ENCODE results near the gene CRISPLD2.
"Not testable (repeated sequence)": the region's sequence is repeated elsewhere in the genome, so short reads cannot be mapped to it uniquely, and the experiment has no call there.

The CRISPLD2 gene

DNA sequence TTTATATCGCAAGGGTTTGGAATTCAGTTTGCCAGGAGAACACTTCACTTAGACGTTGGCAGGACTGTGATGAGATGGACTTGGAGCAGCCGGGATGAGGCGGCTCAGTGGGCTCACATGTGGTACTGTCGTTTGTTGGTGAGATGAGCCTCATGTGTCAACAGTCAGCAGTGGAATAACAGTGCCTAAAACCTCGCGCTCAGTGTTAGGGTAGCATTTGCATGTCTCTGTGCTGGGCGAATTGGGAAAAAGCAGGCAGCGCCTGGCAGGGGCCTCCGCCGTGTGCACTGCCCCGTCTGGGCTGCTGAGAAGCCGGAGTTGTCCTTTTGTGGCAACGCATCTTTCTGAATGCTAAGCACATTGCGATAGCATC is 49.7 kb downstream of the CRISPLD2 start:
- Histone ChIP-seq H3K9ac (ENCODE audit: low read depth, low read length, poor library complexity, severe bottlenecking) (no peak overlapping the region), H3K4me3 (ENCODE audit: low read length, poor library complexity, severe bottlenecking) (no peak overlapping the region), H3K4me1 (ENCODE audit: insufficient read depth, low read length, poor library complexity, severe bottlenecking) (no peaks in the 10 kb centered on the region), H3K27me3 (ENCODE audit: insufficient read depth, low read length, poor library complexity, severe bottlenecking) (no peaks in the 10 kb centered on the region), H3K9me3 (ENCODE audit: insufficient read depth, low read depth, low read length) (no peaks in the 10 kb centered on the region), H3K9me2 (replicated peaks; ENCODE audit: low read depth, low read length) (no peaks in the 10 kb centered on the region), H3K36me3 (ENCODE audit: insufficient read depth, low read length) (no peaks in the 10 kb centered on the region), H3F3A (ENCODE audit: low read depth) (no peaks in the 10 kb centered on the region), H2AFZ (ENCODE audit: low read length) (no peak overlapping the region), H3K79me2 (ENCODE audit: insufficient read depth, low read length) (no peaks in the 10 kb centered on the region), H4K20me1 (ENCODE audit: insufficient read depth, low read length, poor library complexity, severe bottlenecking) (no peaks in the 10 kb centered on the region), H3K4me2 (ENCODE audit: low read depth, low read length, poor library complexity, severe bottlenecking) (no peak overlapping the region)
- TF ChIP-seq, protein P1, sequence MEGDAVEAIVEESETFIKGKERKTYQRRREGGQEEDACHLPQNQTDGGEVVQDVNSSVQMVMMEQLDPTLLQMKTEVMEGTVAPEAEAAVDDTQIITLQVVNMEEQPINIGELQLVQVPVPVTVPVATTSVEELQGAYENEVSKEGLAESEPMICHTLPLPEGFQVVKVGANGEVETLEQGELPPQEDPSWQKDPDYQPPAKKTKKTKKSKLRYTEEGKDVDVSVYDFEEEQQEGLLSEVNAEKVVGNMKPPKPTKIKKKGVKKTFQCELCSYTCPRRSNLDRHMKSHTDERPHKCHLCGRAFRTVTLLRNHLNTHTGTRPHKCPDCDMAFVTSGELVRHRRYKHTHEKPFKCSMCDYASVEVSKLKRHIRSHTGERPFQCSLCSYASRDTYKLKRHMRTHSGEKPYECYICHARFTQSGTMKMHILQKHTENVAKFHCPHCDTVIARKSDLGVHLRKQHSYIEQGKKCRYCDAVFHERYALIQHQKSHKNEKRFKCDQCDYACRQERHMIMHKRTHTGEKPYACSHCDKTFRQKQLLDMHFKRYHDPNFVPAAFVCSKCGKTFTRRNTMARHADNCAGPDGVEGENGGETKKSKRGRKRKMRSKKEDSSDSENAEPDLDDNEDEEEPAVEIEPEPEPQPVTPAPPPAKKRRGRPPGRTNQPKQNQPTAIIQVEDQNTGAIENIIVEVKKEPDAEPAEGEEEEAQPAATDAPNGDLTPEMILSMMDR (conservative IDR thresholded peaks at IDR 0.05; ENCODE audit: low read length) = no peak

DNA sequence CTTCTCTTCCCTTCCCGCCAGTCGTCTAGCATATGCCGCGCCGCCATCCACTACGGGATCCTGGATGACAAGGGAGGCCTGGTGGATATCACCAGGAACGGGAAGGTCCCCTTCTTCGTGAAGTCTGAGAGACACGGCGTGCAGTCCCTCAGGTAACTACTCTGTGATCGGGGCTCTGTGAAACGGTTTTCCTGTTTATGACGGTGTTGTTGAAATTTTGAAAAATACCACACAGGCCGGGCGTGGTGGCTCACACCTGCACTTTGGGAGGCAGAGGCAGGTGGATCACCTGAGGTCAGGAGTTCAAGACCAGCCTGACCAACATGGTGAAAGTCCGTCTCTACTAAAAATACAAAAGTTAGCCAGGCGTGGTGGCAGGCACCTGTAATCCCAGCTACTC is 53.2 kb downstream of the CRISPLD2 start:
- H3K36me3 ChIP-seq (ENCODE audit: insufficient read depth, low read length); H3K79me2 ChIP-seq (ENCODE audit: insufficient read depth, low read length); H3K9me3 ChIP-seq (ENCODE audit: insufficient read depth, low read depth, low read length); H3K4me3 ChIP-seq (ENCODE audit: low read length, poor library complexity, severe bottlenecking); H3K4me1 ChIP-seq (ENCODE audit: insufficient read depth, low read length, poor library complexity, severe bottlenecking); H3K9ac ChIP-seq (ENCODE audit: low read depth, low read length, poor library complexity, severe bottlenecking); H3F3A ChIP-seq (ENCODE audit: low read depth); H3K9me2 ChIP-seq (replicated peaks; ENCODE audit: low read depth, low read length); H2AFZ ChIP-seq (ENCODE audit: low read length); H3K27me3 ChIP-seq (ENCODE audit: insufficient read depth, low read length, poor library complexity, severe bottlenecking); H4K20me1 ChIP-seq (ENCODE audit: insufficient read depth, low read length, poor library complexity, severe bottlenecking); H3K4me2 ChIP-seq (ENCODE audit: low read depth, low read length, poor library complexity, severe bottlenecking): not testable (repeated sequence)

DNA sequence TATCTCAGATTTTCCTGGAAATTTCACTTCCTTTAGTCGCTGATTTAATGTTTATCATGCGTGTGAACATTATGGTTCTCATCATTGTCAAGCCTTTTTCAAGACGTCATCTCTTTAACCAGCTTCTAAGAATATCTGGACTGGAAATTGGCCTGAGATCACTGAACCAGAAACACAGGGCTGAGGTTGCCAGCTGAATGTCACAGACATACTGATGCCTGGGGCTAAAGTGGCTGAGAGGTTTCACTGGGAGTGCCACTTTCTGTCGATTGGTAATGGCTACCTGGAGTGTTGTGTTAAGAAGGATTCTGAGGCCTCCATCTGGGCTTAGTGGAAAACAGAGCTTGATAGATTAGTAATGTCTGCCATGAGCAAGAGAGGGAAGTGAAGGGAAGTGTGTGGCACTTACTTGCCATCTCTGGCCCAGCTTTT is 54.2 kb downstream of the CRISPLD2 start:
- Histone ChIP-seq H3K79me2 (ENCODE audit: insufficient read depth, low read length) (no peaks in the 10 kb centered on the region), H3K9me2 (replicated peaks; ENCODE audit: low read depth, low read length) (no peaks in the 10 kb centered on the region), H3F3A (ENCODE audit: low read depth) (no peaks in the 10 kb centered on the region), H3K9ac (ENCODE audit: low read depth, low read length, poor library complexity, severe bottlenecking) (no peak overlapping the region), H3K9me3 (ENCODE audit: insufficient read depth, low read depth, low read length) (no peaks in the 10 kb centered on the region), H3K27me3 (ENCODE audit: insufficient read depth, low read length, poor library complexity, severe bottlenecking) (no peaks in the 10 kb centered on the region), H3K4me2 (ENCODE audit: low read depth, low read length, poor library complexity, severe bottlenecking) (no peak overlapping the region), H3K4me3 (ENCODE audit: low read length, poor library complexity, severe bottlenecking) (no peak overlapping the region), H3K36me3 (ENCODE audit: insufficient read depth, low read length) (no peaks in the 10 kb centered on the region), H4K20me1 (ENCODE audit: insufficient read depth, low read length, poor library complexity, severe bottlenecking) (no peaks in the 10 kb centered on the region), H3K4me1 (ENCODE audit: insufficient read depth, low read length, poor library complexity, severe bottlenecking) (no peaks in the 10 kb centered on the region), H2AFZ (ENCODE audit: low read length) (no peak overlapping the region)
- TF ChIP-seq, protein P1 (conservative IDR thresholded peaks at IDR 0.05; ENCODE audit: low read length) = no peak
- TF ChIP-seq EZH2phosphoT487 (IDR thresholded peaks at IDR 0.05; ENCODE audit: borderline replicate concordance) = no peak

DNA sequence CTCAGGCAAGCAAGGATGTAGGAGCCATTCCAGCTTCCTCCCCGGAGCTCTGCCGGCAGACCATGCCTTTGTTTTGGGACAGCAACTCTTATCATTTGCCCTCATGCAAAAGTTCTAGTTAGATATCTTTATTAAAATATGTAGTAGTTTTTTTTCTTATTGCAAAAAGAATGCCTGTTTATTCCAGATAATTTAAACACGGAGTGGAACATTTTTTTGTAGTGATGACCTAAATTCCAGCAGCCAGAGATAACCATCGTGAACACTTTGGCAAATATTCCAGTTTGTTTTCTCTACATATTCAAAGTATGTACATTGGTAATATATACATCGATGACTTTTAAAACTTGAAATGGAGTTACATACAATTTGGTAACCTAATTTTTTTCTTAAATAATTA is 54.8 kb downstream of the CRISPLD2 start:
- no peaks in the 10 kb centered on the region for H4K20me1 ChIP-seq (ENCODE audit: insufficient read depth, low read length, poor library complexity, severe bottlenecking)
- no peaks in the 10 kb centered on the region for H3K9me2 ChIP-seq (replicated peaks; ENCODE audit: low read depth, low read length)
- H3F3A ChIP-seq (ENCODE audit: low read depth) = no peaks in the 10 kb centered on the region
- H2AFZ ChIP-seq (ENCODE audit: low read length) = no peak overlapping the region
- H3K4me2 ChIP-seq (ENCODE audit: low read depth, low read length, poor library complexity, severe bottlenecking) = no peak overlapping the region
- no peaks in the 10 kb centered on the region for H3K36me3 ChIP-seq (ENCODE audit: insufficient read depth, low read length)
- no peak overlapping the region for H3K9ac ChIP-seq (ENCODE audit: low read depth, low read length, poor library complexity, severe bottlenecking)
- H3K9me3 ChIP-seq (ENCODE audit: insufficient read depth, low read depth, low read length) = no peaks in the 10 kb centered on the region
- no peaks in the 10 kb centered on the region for H3K79me2 ChIP-seq (ENCODE audit: insufficient read depth, low read length)
- no peak overlapping the region for H3K4me3 ChIP-seq (ENCODE audit: low read length, poor library complexity, severe bottlenecking)
- H3K4me1 ChIP-seq (ENCODE audit: insufficient read depth, low read length, poor library complexity, severe bottlenecking) = no peaks in the 10 kb centered on the region
- TF ChIP-seq, protein P1 (conservative IDR thresholded peaks at IDR 0.05; ENCODE audit: low read length) = no peak
- no peaks in the 10 kb centered on the region for H3K27me3 ChIP-seq (ENCODE audit: insufficient read depth, low read length, poor library complexity, severe bottlenecking)

Data from Loucy (cell line).